Upper lobe of right lung (tissue), 1 donor: ENCODE results near the gene MACC1. TPM values are rescaled to one million over a fixed set of nuclear protein-coding genes. Genes with fewer than 3 reads are reported as not detected.

Source experiments
- ATAC-seq: fragments of 200-7000 bp; cut with Tn5 transposase; one replicate; pipeline ENCODE4 v1.9.1; 2020; ENCODE audit warnings: mild to moderate bottlenecking, moderate library complexity
- DNase-seq: peaks from one replicate; pipeline ENCODE4 v3.0.0-alpha.2; 2020
- H3K27ac ChIP-seq: fragments of 200-600 bp; one replicate; pipeline ENCODE4 v1.8.0; 2022
- H3K27me3 ChIP-seq: fragments of 200-600 bp; one replicate; pipeline ENCODE4 v1.8.0; 2022; ENCODE audit warnings: mild to moderate bottlenecking
- H3K36me3 ChIP-seq: fragments of 200-600 bp; one replicate; pipeline ENCODE4 v1.8.0; 2022
- H3K4me1 ChIP-seq: fragments of 200-600 bp; one replicate; pipeline ENCODE4 v1.8.0; 2022
- H3K4me3 ChIP-seq: fragments of 200-600 bp; one replicate; pipeline ENCODE4 v1.8.0; 2022; ENCODE audit warnings: mild to moderate bottlenecking
- H3K9me3 ChIP-seq: fragments of 200-600 bp; one replicate; pipeline ENCODE4 v1.8.0; 2022
- intact Hi-C: fragments of 100-400 bp; cut with DNase I; formaldehyde crosslinking; loops from one replicate; pipeline ENCODE4 v1.11.0; 2022
- total RNA-seq: library from RNA; stranded (reverse); fragmentation: NEBNext Ultra II Directional; extraction: Animal tissue kit (Norgen Biotek cat#: 25700); gene quantifications from one replicate; pipeline ENCODE4 v1.2.1, GENCODE V29; 2021
- TF ChIP-seq, protein P1 (sequence below): fragments of 200-600 bp; IDR thresholded peaks from one replicate; pipeline ENCODE4 v1.8.0; 2022; ENCODE audit warnings: antibody characterized with exemption
- donor health status: DM: no; HTN: yes; CAD: no; lungs with severe emphysema.

Gene MACC1
- total RNA-seq, 1 donor from 2014 or later, result 22.1 TPM

- DNase-seq, result no peak
- Histone ChIP-seq H3K27me3 (no peaks in the 10 kb centered on the region), H3K9me3 (no peaks in the 10 kb centered on the region), H3K4me1 (peaks cover 3% of the 10 kb centered on the region), H3K27ac (no peak overlapping the region), H3K4me3 (no peak overlapping the region), H3K36me3 (no peaks in the 10 kb centered on the region)
- TF ChIP-seq, protein P1, sequence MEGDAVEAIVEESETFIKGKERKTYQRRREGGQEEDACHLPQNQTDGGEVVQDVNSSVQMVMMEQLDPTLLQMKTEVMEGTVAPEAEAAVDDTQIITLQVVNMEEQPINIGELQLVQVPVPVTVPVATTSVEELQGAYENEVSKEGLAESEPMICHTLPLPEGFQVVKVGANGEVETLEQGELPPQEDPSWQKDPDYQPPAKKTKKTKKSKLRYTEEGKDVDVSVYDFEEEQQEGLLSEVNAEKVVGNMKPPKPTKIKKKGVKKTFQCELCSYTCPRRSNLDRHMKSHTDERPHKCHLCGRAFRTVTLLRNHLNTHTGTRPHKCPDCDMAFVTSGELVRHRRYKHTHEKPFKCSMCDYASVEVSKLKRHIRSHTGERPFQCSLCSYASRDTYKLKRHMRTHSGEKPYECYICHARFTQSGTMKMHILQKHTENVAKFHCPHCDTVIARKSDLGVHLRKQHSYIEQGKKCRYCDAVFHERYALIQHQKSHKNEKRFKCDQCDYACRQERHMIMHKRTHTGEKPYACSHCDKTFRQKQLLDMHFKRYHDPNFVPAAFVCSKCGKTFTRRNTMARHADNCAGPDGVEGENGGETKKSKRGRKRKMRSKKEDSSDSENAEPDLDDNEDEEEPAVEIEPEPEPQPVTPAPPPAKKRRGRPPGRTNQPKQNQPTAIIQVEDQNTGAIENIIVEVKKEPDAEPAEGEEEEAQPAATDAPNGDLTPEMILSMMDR, result peak; percentile 33
- intact Hi-C loops, result no loop called here
- ATAC-seq, result peak; percentile 65
These were observed 58.5 kb downstream of the MACC1 start for GRCh38 chr7:20158684-20159083.

- Histone ChIP-seq H3K4me3 (no peak overlapping the region), H3K36me3 (no peaks in the 10 kb centered on the region), H3K9me3 (no peaks in the 10 kb centered on the region), H3K4me1 (peaks cover 3% of the 10 kb centered on the region), H3K27ac (no peak overlapping the region), H3K27me3 (no peaks in the 10 kb centered on the region)
- intact Hi-C loops, result no loop called here
- DNase-seq (no peak), ATAC-seq (no peak)
- TF ChIP-seq, protein P1, result no peak
These were observed 59.7 kb downstream of the MACC1 start for GRCh38 chr7:20157456-20157855.

DNA sequence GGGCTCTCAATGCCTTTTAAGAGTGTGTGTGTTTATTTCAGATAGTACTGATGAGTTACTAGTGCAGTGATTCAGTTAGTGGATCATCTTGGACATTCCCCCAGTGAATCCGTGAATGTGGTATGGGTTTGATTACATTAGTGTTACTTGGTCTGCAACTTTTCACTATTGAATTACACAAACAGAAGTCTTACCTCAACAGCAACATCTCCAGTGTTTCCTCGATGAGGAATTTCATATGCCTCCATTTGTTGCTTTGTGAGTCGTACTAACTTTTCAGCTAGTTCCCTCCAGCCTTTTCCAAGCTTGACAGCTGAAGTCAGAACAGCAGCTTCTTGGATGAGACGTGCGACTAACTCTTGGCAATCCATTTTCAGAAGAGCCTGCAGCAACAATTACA is 63.2 kb downstream of the MACC1 start:
- peaks cover 3% of the 10 kb centered on the region for H3K4me1 ChIP-seq
- ATAC-seq, result no peak
- H3K27me3 ChIP-seq, result no peaks in the 10 kb centered on the region
- H3K36me3 ChIP-seq, result no peaks in the 10 kb centered on the region
- intact Hi-C loops, result no loop called here
- TF ChIP-seq, protein P1, result no peak
- no peaks in the 10 kb centered on the region for H3K9me3 ChIP-seq
- no peak for DNase-seq
- H3K27ac ChIP-seq, result no peak overlapping the region
- no peak overlapping the region for H3K4me3 ChIP-seq

GRCh38 chr7:20153567-20153966 is 63.6 kb downstream of the MACC1 start:
- intact Hi-C loops, result no loop called here
- Histone ChIP-seq H3K27ac (no peak overlapping the region), H3K9me3 (no peaks in the 10 kb centered on the region), H3K36me3 (no peaks in the 10 kb centered on the region), H3K4me1 (peaks cover 3% of the 10 kb centered on the region), H3K27me3 (no peaks in the 10 kb centered on the region), H3K4me3 (no peak overlapping the region)
- no peak for DNase-seq
- TF ChIP-seq, protein P1, result no peak
- no peak for ATAC-seq

GRCh38 chr7:20152511-20152910 is 64.7 kb downstream of the MACC1 start:
- no peak overlapping the region for H3K4me3 ChIP-seq
- H3K9me3 ChIP-seq, result no peaks in the 10 kb centered on the region
- no peak for DNase-seq
- intact Hi-C loops, result no loop called here
- H3K4me1 ChIP-seq, result no peaks in the 10 kb centered on the region
- no peak for ATAC-seq
- H3K36me3 ChIP-seq, result no peaks in the 10 kb centered on the region
- H3K27me3 ChIP-seq, result no peaks in the 10 kb centered on the region
- H3K27ac ChIP-seq, result no peak overlapping the region
- TF ChIP-seq, protein P1, result no peak
